Activated B cell treated with CpG ODN at 0.5 μM for 24 hours (primary cell): Measurements from ENCODE around the gene LYPD4. TPM values are rescaled to one million over a fixed set of nuclear protein-coding genes. Genes with fewer than 3 reads are reported as not detected.
A peak's percentile ranks its signal among the peaks of the same experiment; 100 is the strongest.

Source experiments
- ATAC-seq: fragments of 200-7000 bp; cut with Tn5 transposase; one replicate; pipeline ENCODE4 v1.10.0; 2021; ENCODE audit warnings: low read depth, mild to moderate bottlenecking, moderate library complexity
- CTCF ChIA-PET: fragments of 350-600 bp; sonication (Branson Sonifier 250); formaldehyde crosslinking; loops from one replicate; lab custom pipeline; 2021; ENCODE audit warnings: antibody characterized with exemption; lab: Charles Lee
- POLR2A ChIA-PET: fragments of 350-600 bp; sonication (Branson Sonifier 250); formaldehyde crosslinking; loops from one replicate; lab custom pipeline; 2021; ENCODE audit warnings: antibody characterized with exemption; lab: Charles Lee
- DNase-seq: peaks from one replicate; pipeline ENCODE4 v3.0.0; 2022
- H3K27ac Mint-ChIP-seq: one replicate; pipeline ENCODE4 v1.8.0; 2020; ENCODE audit warnings: mixed read lengths
- H3K27me3 Mint-ChIP-seq: one replicate; pipeline ENCODE4 v1.8.0; 2021; ENCODE audit warnings: mixed read lengths
- H3K36me3 Mint-ChIP-seq: one replicate; pipeline ENCODE4 v1.8.0; 2021; ENCODE audit warnings: low read depth, mixed read lengths
- H3K4me1 Mint-ChIP-seq: one replicate; pipeline ENCODE4 v1.8.0; 2021; ENCODE audit warnings: mixed read lengths
- H3K4me3 Mint-ChIP-seq: one replicate; pipeline ENCODE4 v1.8.0; 2020; ENCODE audit warnings: mild to moderate bottlenecking, mixed read lengths
- H3K9me3 Mint-ChIP-seq: one replicate; pipeline ENCODE4 v1.8.0; 2020; ENCODE audit warnings: mixed read lengths
- CTCF ChIP-seq: fragments of 200-600 bp; IDR thresholded peaks from one replicate; pipeline ENCODE4 v1.8.0; 2022; ENCODE audit warnings: antibody characterized with exemption, mild to moderate bottlenecking
- intact Hi-C: fragments of 100-400 bp; cut with micrococcal nuclease; formaldehyde crosslinking; loops from one replicate; pipeline ENCODE4 v1.15.1; 2024
- total RNA-seq: library from RNA; stranded (reverse); gene quantifications from 2 replicates; pipeline ENCODE4 v1.2.3, GENCODE V29; 2022

LYPD4 gene
- total RNA-seq, 1 donor from 2014 or later: not detected

GRCh38 chr19:41839211-41839610, 5.3 kb downstream of the LYPD4 start:
- ChIA-PET POLR2A (no interaction called here), CTCF (no interaction called here)
- intact Hi-C loops: loop anchor here (5.0 kb wide), 1 partner anchor 47 kb away; no protein-coding TSS in a partner anchor
- no peak for ATAC-seq
- DNase-seq: no peak
- H3K4me3 Mint-ChIP-seq: no peak overlapping the region
- H3K27ac Mint-ChIP-seq: no peak overlapping the region
- H3K4me1 Mint-ChIP-seq: no peaks in the 10 kb centered on the region
- no peaks in the 10 kb centered on the region for H3K9me3 Mint-ChIP-seq
- TF ChIP-seq CTCF: no peak
- H3K27me3 Mint-ChIP-seq: peaks cover 33% of the 10 kb centered on the region
- H3K36me3 Mint-ChIP-seq: no peaks in the 10 kb centered on the region

GRCh38 chr19:41837981-41838708, 6.3 kb downstream of the LYPD4 start:
- POLR2A ChIA-PET: no interaction called here
- TF ChIP-seq CTCF: no peak
- CTCF ChIA-PET: interaction anchor here (3.0 kb wide), 1 partner anchor 45 kb away, joined by 13 read pairs; no protein-coding TSS in a partner anchor
- intact Hi-C loops: loop anchor here (5.0 kb wide), 1 partner anchor 46 kb away; no protein-coding TSS in a partner anchor
- no peak for DNase-seq
- H3K27me3 Mint-ChIP-seq: peaks cover 34% of the 10 kb centered on the region
- H3K4me1 Mint-ChIP-seq: no peaks in the 10 kb centered on the region
- no peaks in the 10 kb centered on the region for H3K36me3 Mint-ChIP-seq
- H3K4me3 Mint-ChIP-seq: no peak overlapping the region
- H3K27ac Mint-ChIP-seq: no peak overlapping the region
- no peaks in the 10 kb centered on the region for H3K9me3 Mint-ChIP-seq
- ATAC-seq: no peak

DNA sequence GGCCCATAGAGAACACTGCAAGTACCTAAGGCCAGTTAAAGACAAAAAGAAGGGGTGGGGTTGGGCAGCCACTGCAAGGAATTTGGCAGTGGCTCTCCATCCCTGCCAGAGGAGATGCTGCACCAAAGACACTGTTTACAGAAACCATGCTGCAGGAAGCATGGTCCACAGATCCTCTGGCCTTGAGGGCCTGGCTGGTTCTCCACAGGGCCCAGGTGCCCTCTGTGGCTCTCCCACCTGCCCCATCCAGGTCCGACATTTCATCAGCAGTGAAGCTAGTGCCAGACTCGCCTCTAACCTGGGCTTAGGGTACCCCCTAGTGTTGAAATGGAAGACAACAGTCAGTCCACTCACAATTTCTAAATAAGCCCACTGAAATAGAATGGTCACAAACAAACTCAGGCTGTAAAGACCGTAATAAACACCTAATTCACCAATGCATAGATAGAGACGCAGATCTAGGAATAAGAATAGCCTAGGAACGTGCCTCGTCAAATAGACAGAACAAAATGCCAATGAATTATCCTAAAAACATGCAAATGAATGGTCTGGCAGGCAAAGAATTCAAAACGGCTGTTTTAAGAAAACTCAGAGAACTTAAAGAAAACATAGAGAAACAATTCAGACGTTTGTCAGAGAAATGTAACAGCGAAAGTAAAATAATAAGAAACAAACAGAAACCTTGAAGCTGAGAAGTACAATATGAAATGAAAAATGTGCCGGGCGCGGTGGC, 23.3 kb downstream of the LYPD4 start:
- no peak for TF ChIP-seq CTCF
- Mint-ChIP-seq H3K9me3 (no peaks in the 10 kb centered on the region), H3K36me3 (no peaks in the 10 kb centered on the region), H3K4me1 (no peaks in the 10 kb centered on the region), H3K4me3 (no peak overlapping the region), H3K27me3 (peaks cover 17% of the 10 kb centered on the region), H3K27ac (no peak overlapping the region)
- ChIA-PET POLR2A (interaction anchor here (1.0 to 1.8 kb wide), 2 partner anchors 28 to 68 kb away, joined by 3 to 9 read pairs; no protein-coding TSS in a partner anchor), CTCF (interaction anchor here (0.6 to 9.1 kb wide), 9 partner anchors 10 to 179 kb away, joined by 4 to 206 read pairs (median 10); partner anchors contain the start of genes CEACAM3 and CEACAM6)
- peak; percentile 97 for ATAC-seq
- DNase-seq: no peak
- intact Hi-C loops: loop anchor here (1.0 to 5.0 kb wide), 3 partner anchors 28 to 179 kb away; no protein-coding TSS in a partner anchor

GRCh38 chr19:41816761-41817160, 27.7 kb downstream of the LYPD4 start:
- no peak for ATAC-seq
- intact Hi-C loops: no loop called here
- no peak for DNase-seq
- H3K36me3 Mint-ChIP-seq: no peaks in the 10 kb centered on the region
- H3K4me3 Mint-ChIP-seq: no peak overlapping the region
- no peak overlapping the region for H3K27ac Mint-ChIP-seq
- ChIA-PET POLR2A (no interaction called here), CTCF (interaction anchor here (1.3 kb wide), 1 partner anchor 23 kb away, joined by 6 read pairs; no protein-coding TSS in a partner anchor)
- H3K9me3 Mint-ChIP-seq: no peaks in the 10 kb centered on the region
- TF ChIP-seq CTCF: no peak
- H3K4me1 Mint-ChIP-seq: no peaks in the 10 kb centered on the region
- peaks cover 5% of the 10 kb centered on the region for H3K27me3 Mint-ChIP-seq

- H3K27ac Mint-ChIP-seq: no peak overlapping the region
- no peaks in the 10 kb centered on the region for H3K36me3 Mint-ChIP-seq
- no peaks in the 10 kb centered on the region for H3K27me3 Mint-ChIP-seq
- no peak overlapping the region for H3K4me3 Mint-ChIP-seq
- ChIA-PET POLR2A (no interaction called here), CTCF (no interaction called here)
- intact Hi-C loops: no loop called here
- peaks cover 8% of the 10 kb centered on the region for H3K4me1 Mint-ChIP-seq
- DNase-seq: no peak
- no peak for TF ChIP-seq CTCF
- no peak for ATAC-seq
- H3K9me3 Mint-ChIP-seq: no peaks in the 10 kb centered on the region
Observed at GRCh38 chr19:41815301-41815700, 29.2 kb downstream of the LYPD4 start.
